Stimulated activated CD8-positive, alpha-beta memory T cell treated with anti-CD3 and anti-CD28 coated beads, Interleukin-7, amount 100 ng/mL, for 24 hours (primary cell): ENCODE results near the gene FAM221B.

Experiments used
- DNase-seq: peaks from one replicate; pipeline ENCODE4 v3.0.0-alpha.2; 2020; ENCODE audit warnings: low read depth

FAM221B gene, protein sequence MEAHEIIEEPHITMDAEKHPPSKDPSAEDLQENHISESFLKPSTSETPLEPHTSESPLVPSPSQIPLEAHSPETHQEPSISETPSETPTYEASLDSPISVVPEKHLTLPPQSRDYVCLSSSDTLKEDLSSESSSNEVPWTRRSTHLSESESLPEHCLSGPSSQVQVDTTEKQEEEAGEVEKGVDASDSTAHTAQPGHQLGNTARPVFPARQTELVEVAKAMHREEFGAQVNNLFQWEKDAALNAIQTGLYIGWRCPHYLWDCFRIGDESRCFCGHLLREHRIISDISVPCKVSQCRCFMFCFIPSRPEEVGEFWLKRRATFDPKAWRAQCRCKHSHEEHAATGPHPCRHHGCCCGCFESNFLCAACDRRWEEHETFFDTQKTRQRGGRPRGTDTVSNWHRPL

DNA sequence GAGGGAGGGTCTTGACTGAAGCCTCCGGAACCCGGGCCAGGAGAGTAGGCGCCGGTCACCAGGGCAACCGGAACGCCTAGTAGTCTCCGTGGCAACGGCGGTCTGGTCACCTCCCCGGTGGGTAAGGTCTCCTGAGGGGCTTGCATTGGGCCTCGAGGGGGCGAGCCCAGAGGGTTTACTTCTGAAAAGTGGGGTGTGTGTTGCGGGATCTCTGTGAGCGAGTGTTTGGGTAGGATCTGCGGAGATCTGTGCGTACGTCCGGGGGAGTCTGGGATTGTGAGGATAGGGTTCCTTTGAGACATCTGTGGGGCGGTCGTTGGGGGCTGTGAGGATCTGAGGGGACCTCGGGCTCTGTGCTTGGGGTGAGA lies at the start of gene FAM221B:
FAM221B (minus strand) TSS at position 17 of the 368 bp plus-strand sequence. CDS start 2,571 bp downstream, outside the sequence.
- DNase-seq = no peak

DNA sequence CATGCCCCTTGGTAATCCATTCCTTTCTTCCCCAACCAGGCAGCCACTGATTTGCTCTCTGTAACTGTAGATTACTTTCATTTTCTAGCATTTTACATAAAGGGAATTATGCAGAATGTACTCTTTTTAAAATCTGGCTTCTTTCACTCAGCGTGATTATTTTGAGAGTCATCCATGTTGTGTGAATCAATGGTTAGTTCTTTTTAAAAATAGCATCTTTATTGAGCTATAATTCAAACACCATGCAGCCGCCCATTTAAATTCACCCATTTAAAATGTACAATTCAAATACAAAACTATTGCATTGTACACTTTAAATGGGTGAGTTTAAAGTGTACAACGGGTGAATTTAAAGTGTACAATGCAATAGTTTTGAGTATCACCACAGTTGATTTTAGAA lies 44.0 kb upstream of the FAM221B start:
- DNase-seq = no peak

GRCh38 chr9:35871545-35871944 lies 43.0 kb upstream of the FAM221B start:
- no peak for DNase-seq

DNA sequence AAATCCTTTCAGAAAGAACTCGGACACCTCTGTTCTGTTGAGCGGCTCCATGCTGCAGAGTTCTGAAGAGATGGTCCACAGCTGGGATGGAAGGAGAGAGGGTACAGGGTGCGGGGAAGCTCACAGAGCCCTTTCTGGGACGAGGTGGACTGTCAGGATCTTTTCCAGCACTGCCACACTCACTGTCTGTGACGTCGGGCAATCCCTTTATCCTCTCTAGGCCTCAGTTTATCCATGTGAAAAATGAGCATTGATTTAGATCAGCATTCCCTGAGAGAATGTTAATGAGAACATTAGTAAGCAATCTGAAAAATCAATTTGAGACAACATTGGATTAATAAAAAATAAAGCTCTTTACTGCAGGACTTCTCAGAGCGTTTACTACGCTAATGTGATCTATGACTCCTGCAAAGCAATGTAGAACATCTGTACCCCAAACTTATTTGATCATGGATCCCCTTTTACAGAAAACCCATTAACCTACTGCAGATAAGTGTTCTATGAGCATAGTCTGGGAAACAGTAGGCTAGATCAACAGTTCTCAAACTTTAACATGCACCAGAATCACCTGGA lies 41.9 kb upstream of the FAM221B start, which contains the start of gene OR13J1:
OR13J1 (minus strand) TSS at position 51 of the 573 bp plus-strand sequence; CDS start at position 51, 0 bp downstream.
- DNase-seq = no peak

GRCh38 chr9:35869621-35870216 lies 41.2 kb upstream of the FAM221B start:
- no peak for DNase-seq

DNA sequence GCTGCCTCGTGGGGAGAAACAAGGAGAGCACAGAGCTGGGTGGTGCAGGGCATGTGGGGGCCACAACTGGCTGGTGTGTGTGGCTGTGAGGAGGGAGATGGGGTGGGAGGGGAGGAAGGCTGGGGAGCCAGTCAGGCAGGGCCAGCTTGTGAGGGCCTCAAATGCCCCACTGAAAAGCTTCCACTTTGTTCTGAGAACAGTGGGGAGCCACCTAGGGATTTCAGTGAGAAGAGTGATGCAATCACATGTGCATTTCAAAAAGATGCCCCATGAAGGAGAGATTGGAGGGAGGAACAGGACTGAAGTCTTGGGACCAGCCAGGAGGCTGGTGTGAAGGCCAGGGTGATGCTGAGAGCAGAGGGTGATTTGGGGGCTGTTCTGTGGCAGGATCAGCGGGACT lies 40.4 kb upstream of the FAM221B start:
- DNase-seq = no peak

- no peak for DNase-seq
These were observed 39.0 kb upstream of the FAM221B start for GRCh38 chr9:35867538-35867937.

DNA sequence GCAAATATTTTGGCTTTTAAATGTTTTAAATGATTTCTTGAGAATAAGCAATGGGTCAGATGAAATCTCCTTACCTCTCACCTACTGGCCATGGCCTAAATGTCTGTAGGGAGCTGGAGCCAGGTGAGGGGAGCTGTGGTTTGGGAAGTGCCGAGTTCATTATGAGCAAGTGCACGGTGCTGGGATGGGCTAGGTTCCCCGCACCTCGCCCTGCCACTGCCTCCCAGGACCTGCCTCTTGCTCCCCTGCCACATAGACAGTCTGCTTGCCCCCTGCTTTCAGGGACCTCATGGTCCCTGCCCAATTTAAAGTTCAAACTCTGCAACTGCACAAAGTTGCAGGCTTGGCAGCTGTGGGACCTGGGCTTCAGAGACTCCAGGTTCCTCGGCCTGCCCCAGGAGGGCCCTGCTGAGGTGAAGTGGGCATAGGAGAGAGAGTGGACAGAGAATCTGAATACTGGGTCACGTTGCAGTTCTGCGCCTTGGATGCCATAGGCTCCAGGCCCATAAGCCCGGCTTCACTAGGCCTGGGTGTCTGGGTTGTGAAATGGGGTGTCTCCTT lies 36.2 kb upstream of the FAM221B start:
- no peak for DNase-seq

- no peak for DNase-seq
These were observed 35.1 kb upstream of the FAM221B start for GRCh38 chr9:35863583-35863982.

GRCh38 chr9:35862328-35862727 lies 33.8 kb upstream of the FAM221B start:
- no peak for DNase-seq

- DNase-seq = no peak
These were observed 32.8 kb upstream of the FAM221B start for GRCh38 chr9:35861161-35861897.

GRCh38 chr9:35859990-35860339 lies 31.4 kb upstream of the FAM221B start:
- no peak for DNase-seq

DNA sequence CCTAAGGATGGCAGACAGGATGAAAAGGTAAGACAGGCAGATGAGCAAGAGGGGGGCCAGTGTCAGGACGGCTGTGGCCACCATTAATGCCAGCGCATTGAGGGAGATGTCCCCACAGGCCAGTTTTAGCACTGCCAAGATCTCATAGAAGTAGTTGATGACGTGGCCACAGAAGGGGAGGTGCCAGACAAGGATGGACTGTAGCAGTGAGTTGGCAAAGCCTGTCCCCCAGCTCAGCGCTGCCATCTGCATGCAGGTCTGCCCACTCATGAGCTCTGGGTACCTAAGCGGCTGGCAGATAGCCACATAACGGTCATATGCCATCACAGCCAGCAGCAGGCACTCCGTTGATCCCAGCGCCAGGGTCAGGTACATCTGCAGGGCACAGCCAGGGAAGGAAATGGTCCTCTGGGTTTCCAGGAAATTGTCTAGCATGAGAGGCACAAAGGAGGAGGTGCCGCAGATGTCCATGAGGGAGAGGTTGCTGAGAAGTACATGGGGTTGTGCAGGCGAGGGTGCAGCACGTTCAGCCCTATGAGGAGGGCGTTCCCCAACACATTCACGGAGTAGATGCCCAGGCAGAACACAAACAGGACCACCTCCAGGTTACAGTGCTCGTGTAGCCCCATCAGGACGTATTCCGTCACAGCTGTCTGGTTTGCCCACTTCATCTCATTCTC lies 30.9 kb upstream of the FAM221B start:
- DNase-seq = no peak

DNA sequence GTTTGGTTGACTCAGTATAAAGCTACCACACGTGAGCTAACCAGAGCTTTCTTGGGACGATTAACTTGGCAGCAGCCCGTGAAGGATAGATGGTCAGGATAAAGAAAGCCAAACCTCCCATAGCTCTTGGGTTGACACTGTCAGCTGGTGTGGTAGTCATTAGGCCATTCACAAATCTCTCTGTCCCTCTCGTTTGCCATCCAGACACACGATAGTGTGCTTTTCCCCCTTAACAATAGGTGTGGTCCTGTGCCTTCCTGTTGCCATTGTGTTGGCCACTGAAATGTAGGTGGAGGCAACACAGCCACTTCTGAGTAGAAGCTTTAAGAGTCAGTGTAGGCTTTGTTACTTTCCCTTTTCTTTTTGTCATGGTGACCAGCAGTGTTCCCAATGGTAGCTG lies 29.9 kb upstream of the FAM221B start:
- no peak for DNase-seq

DNA sequence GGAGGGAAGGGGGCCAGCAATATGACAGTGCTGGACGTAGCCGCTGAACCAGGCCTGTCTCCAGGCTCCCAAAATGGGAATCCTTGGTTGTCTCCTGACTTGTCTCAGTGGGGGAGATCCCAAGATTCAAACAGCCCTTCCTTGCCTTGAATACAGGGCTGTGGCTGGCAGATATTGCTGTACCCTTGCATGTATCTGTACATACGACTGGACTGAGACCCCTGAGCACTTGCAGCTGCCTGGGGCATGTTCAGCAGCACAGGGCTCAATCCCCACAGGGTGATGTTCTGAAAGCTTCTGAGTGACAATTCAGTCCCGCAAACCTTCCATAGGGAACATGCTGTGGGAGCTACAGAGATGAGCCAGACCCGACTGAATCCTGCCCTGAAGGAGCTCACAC lies 28.4 kb upstream of the FAM221B start:
- no peak for DNase-seq

GRCh38 chr9:35856206-35856605 lies 27.7 kb upstream of the FAM221B start:
- DNase-seq = no peak

GRCh38 chr9:35854091-35854762 lies 25.7 kb upstream of the FAM221B start:
- no peak for DNase-seq

DNA sequence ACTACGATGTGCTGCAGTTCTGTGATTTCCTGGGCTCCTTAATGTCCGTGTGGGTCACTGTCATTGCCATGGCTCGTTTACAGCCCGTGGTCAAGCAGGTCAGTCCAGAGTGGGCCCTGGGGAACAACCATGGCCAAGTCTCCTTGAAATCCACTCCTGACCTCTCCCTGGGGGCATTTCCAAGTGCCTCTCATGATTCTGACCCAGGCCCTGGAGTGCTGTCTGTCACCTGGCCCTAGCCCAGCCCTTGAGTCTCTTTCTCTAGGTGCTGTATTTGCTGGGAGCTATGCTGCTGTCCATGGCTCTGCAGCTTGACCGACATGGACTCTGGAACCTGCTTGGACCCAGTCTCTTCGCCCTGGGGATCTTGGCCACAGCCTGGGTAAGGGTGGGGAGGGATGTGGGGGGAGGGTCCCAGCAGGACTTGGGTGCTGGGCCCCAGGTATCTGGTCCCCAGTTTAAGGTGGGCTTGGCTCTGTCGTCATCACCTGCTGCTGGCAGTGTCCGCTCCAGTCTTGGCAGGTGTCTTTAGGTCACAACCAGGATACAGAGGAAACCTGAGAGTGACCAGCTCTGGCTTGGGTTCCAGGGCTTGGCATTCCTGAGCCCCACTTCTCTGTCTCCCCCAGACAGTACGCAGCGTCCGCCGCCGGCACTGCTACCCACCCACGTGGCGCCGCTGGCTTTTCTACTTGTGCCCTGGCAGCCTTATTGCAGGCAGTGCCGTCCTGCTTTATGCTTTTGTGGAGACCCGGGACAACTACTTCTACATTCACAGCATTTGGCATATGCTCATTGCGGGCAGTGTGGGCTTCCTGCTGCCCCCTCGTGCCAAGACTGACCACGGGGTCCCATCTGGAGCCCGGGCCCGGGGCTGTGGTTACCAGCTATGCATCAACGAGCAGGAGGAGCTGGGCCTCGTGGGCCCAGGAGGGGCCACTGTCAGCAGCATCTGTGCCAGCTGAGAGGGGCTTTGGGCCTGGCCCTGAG lies 24.6 kb upstream of the FAM221B start:
- no peak for DNase-seq

DNA sequence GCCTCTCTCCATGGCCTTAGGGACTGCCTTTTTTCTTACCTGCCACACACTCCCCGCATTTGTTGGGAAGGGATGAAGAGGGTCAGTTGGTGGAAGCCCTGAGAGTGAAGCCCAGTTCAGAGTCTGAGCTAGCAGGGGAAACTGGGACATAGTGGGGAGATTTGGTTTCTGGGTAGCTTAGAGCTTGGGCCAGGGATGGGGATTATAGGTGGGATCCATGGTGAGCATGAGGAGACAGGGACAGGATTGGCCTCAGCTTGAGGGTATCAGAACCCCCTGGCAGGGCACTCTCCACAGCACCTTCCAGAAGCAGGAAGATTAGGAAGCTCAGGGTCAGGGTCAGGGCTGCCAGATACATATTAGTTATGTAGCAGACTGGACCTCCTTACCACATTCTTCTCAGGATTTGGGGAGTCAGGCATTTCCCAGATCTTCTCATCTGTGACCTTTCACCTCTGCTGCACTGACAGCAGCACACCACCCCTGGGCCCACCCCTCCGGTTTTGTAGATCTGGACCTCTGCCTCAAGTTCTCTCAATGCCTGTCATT lies 23.8 kb upstream of the FAM221B start:
- no peak for DNase-seq
